PC-9 (cell line): Measurements from ENCODE around the gene KDM3B. TPM values are rescaled to one million over a fixed set of nuclear protein-coding genes. Genes with fewer than 3 reads are reported as not detected.
"Not testable (repeated sequence)": the region's sequence is repeated elsewhere in the genome, so short reads cannot be mapped to it uniquely, and the experiment has no call there.

Experiments
- BruUV-seq: library from RNA; stranded (reverse); fragments of 400-500 nt; replicated peaks from 2 replicates; lab custom pipeline; 2021; lab: Mats Ljungman, UMichigan
- CTCF ChIA-PET: fragments of 300-600 bp; sonication (Branson Sonifier 250); formaldehyde crosslinking; loops from one replicate; lab custom pipeline; 2022; ENCODE audit warnings: antibody characterized with exemption; lab: Charles Lee
- POLR2A ChIA-PET: fragments of 300-600 bp; sonication (Branson Sonifier 250); formaldehyde crosslinking; loops from one replicate; lab custom pipeline; 2022; ENCODE audit warnings: antibody characterized with exemption; ENCODE audit not compliant: unreplicated experiment; lab: Charles Lee
- DNase-seq, 2 experiments: peaks; one replicate each; pipeline versions ENCODE4 v3.0.0 to v3.0.0-alpha.2; 2015 to 2022; ENCODE audit warnings: mixed read lengths in 1 of 2
- H2AFZ ChIP-seq: fragments of 200-600 bp; sonication (generic); 2 replicates; pipeline ENCODE4 v1.8.1; 2017; ENCODE audit warnings: antibody characterized with exemption
- H3F3A ChIP-seq: fragments of 200-600 bp; sonication (generic); 2 replicates; pipeline ENCODE4 v1.8.1; 2017; ENCODE audit warnings: antibody characterized with exemption, mild to moderate bottlenecking, low read depth; ENCODE audit not compliant: insufficient read depth
- H3K27ac ChIP-seq: fragments of 200-600 bp; sonication (generic); 2 replicates; pipeline ENCODE4 v1.6.1; 2016; ENCODE audit warnings: mixed run types
- H3K27me3 ChIP-seq: fragments of 200-600 bp; sonication (generic); 2 replicates; pipeline ENCODE4 v1.6.1; 2016; ENCODE audit warnings: low read depth, mixed run types; ENCODE audit not compliant: insufficient read depth
- H3K36me3 ChIP-seq: fragments of 200-600 bp; sonication (generic); 2 replicates; pipeline ENCODE4 v1.6.1; 2016; ENCODE audit warnings: low read depth, mixed run types
- H3K4me1 ChIP-seq: fragments of 200-600 bp; sonication (generic); replicated peaks from 2 replicates; pipeline ENCODE4 v1.6.1; 2016; ENCODE audit warnings: mixed run types; ENCODE audit not compliant: insufficient read depth
- H3K4me2 ChIP-seq: fragments of 200-600 bp; sonication (generic); 2 replicates; pipeline ENCODE4 v1.6.1; 2017; ENCODE audit warnings: mixed run types
- H3K4me3 ChIP-seq: fragments of 200-600 bp; sonication (generic); 2 replicates; pipeline ENCODE4 v1.6.1; 2016; ENCODE audit warnings: mixed run types
- H3K79me2 ChIP-seq: fragments of 200-600 bp; sonication (generic); 2 replicates; pipeline ENCODE4 v1.6.1; 2017; ENCODE audit warnings: low read depth, mixed run types
- H3K9me2 ChIP-seq: fragments of 200-600 bp; sonication (generic); 2 replicates; pipeline ENCODE4 v1.8.1; 2017; ENCODE audit warnings: mild to moderate bottlenecking; ENCODE audit not compliant: insufficient read depth
- H3K9me3 ChIP-seq: fragments of 200-600 bp; sonication (generic); 2 replicates; pipeline ENCODE4 v1.8.1; 2016; ENCODE audit warnings: low read depth; ENCODE audit not compliant: insufficient read depth
- H4K20me1 ChIP-seq: fragments of 200-600 bp; sonication (generic); 2 replicates; pipeline ENCODE4 v1.8.1; 2017; ENCODE audit not compliant: insufficient read depth
- CTCF ChIP-seq: fragments of 200-600 bp; sonication (generic); conservative IDR thresholded peaks from 2 replicates; pipeline ENCODE4 v1.6.1; 2017; ENCODE audit warnings: mixed run types, antibody characterized with exemption, mild to moderate bottlenecking, moderate library complexity
- EZH2 ChIP-seq: fragments of 200-600 bp; sonication (generic); IDR thresholded peaks from 2 replicates; pipeline ENCODE4 v1.8.0; 2017; ENCODE audit warnings: antibody characterized with exemption, low read depth
- intact Hi-C: fragments of 100-400 bp; cut with micrococcal nuclease; formaldehyde crosslinking; loops from one replicate; pipeline ENCODE4 v1.10.0; 2022; ENCODE audit not compliant: unreplicated experiment
- total RNA-seq: library from RNA; stranded (reverse); gene quantifications from 2 replicates; pipeline ENCODE4 v1.2.3, GENCODE V29; 2021

Gene KDM3B
- total RNA-seq, 1 experiment from 2014 or later: 76.7 TPM

DNA sequence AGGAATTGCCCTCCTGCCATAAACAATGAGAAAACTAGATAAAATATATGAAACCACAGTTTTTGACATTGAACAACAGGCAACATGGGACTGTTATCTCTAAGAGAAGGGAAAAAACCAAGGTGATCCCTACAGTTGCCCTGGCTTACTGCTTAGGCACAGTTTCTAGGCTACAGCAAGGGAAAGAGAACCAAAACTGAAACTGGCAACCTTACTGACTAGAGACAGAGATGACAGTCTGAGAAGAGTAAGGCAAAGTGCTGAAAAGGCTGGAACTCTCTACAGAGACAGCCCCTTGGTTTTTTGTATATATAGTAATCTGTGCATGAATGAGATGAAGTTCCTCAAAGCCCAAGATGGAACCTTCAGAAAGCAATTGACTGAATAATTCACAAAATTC lies 50.2 kb downstream of the KDM3B start:
- Histone ChIP-seq H3K79me2 (no peaks in the 10 kb centered on the region), H4K20me1 (no peaks in the 10 kb centered on the region; the same call in 1 of the 2 replicates), H3K4me3 (no peak overlapping the region), H3K9me3 (no peaks in the 10 kb centered on the region), H3K27me3 (no peaks in the 10 kb centered on the region), H3K4me2 (no peak overlapping the region), H3K36me3 (peaks cover 26% of the 10 kb centered on the region; the same call in 1 of the 2 replicates), H3K27ac (no peak overlapping the region), H3F3A (0 out of 2 replicates have a peak, but pooled peaks cover 5% of the 10 kb centered on the region), H2AFZ (no peak overlapping the region), H3K4me1 (no peaks in the 10 kb centered on the region), H3K9me2 (no peaks in the 10 kb centered on the region)
- CTCF ChIA-PET: no interaction called here
- no peak for TF ChIP-seq EZH2
- no peak for TF ChIP-seq CTCF
- POLR2A ChIA-PET: no interaction called here
- intact Hi-C loops: loop anchor here (10.0 kb wide), 1 partner anchor 88 kb away; no protein-coding TSS in a partner anchor
- no peak for DNase-seq
- BruUV-seq: no TSS peak

GRCh38 chr5:138408023-138408422 lies 55.5 kb downstream of the KDM3B start:
- Histone ChIP-seq H3K4me3 (no peak overlapping the region), H3K27ac (no peak overlapping the region), H3K4me1 (no peaks in the 10 kb centered on the region), H3K9me3 (no peaks in the 10 kb centered on the region), H3F3A (peaks cover 8% of the 10 kb centered on the region; the same call in 1 of the 2 replicates), H2AFZ (no peak overlapping the region), H3K9me2 (no peaks in the 10 kb centered on the region), H4K20me1 (no peaks in the 10 kb centered on the region), H3K27me3 (no peaks in the 10 kb centered on the region), H3K79me2 (no peaks in the 10 kb centered on the region), H3K36me3 (peaks cover 25% of the 10 kb centered on the region), H3K4me2 (no peak overlapping the region)
- ChIA-PET CTCF (no interaction called here), POLR2A (no interaction called here)
- TF ChIP-seq EZH2 (no peak), CTCF (no peak)
- BruUV-seq: no TSS peak
- DNase-seq: no peak
- intact Hi-C loops: loop anchor here (10.0 kb wide), 1 partner anchor 93 kb away; no protein-coding TSS in a partner anchor

GRCh38 chr5:138410996-138411640 lies 58.6 kb downstream of the KDM3B start:
- H3K4me1 ChIP-seq, H2AFZ ChIP-seq, H3K4me3 ChIP-seq, H3F3A ChIP-seq, POLR2A ChIA-PET, H3K27me3 ChIP-seq, H3K4me2 ChIP-seq, H3K79me2 ChIP-seq, BruUV-seq, H4K20me1 ChIP-seq, H3K9me3 ChIP-seq, H3K27ac ChIP-seq, H3K9me2 ChIP-seq: not testable (repeated sequence)
- TF ChIP-seq CTCF: peak; percentile 60
- peak in 1 of 2 experiments; percentile 48 for DNase-seq
- CTCF ChIA-PET: interaction anchor here (0.5 to 0.7 kb wide), 2 partner anchors 140 to 771 kb away, joined by 3 to 5 read pairs; no protein-coding TSS in a partner anchor
- peaks cover 18% of the 10 kb centered on the region for H3K36me3 ChIP-seq
- intact Hi-C loops: loop anchor here (2.0 kb wide), 1 partner anchor 188 kb away; no protein-coding TSS in a partner anchor
